Astrocyte (in vitro differentiated cells and primary cell): ENCODE results near the gene EXOC5. TPM values are rescaled to one million over a fixed set of nuclear protein-coding genes. Genes with fewer than 3 reads are reported as not detected.

Source experiments
- DNase-seq: peaks from one replicate; pipeline ENCODE4 v3.0.0-alpha.2; 2010; ENCODE audit warnings: low read depth
- FAIRE-seq: peaks from 2 replicates; lab custom pipeline; 2011; peaks lifted over from hg19 to GRCh38; lab: Jason Lieb, UNC
- H2AFZ ChIP-seq: 2 replicates; pipeline ENCODE4 v1.6.0; 2012; ENCODE audit warnings: low read depth, low read length, inconsistent platforms
- H3K27ac ChIP-seq: 2 replicates; pipeline ENCODE4 v1.5.1; 2011; ENCODE audit warnings: low read depth, low read length, inconsistent platforms
- H3K27me3 ChIP-seq: 2 replicates; pipeline ENCODE4 v1.6.0; 2011; ENCODE audit warnings: low read length, inconsistent platforms; ENCODE audit not compliant: insufficient read depth
- H3K36me3 ChIP-seq: 2 replicates; pipeline ENCODE4 v1.5.1; 2011; ENCODE audit warnings: low read length, inconsistent platforms; ENCODE audit not compliant: insufficient read depth
- H3K4me1 ChIP-seq: 2 replicates; pipeline ENCODE4 v1.5.1; 2011; ENCODE audit warnings: low read length, inconsistent platforms; ENCODE audit not compliant: insufficient read depth
- H3K4me2 ChIP-seq: 2 replicates; pipeline ENCODE4 v1.6.0; 2012; ENCODE audit warnings: low read length, inconsistent platforms
- H3K4me3 ChIP-seq: 2 replicates; pipeline ENCODE4 v1.5.1; 2011; ENCODE audit warnings: low read depth, mild to moderate bottlenecking, low read length, inconsistent platforms; ENCODE audit not compliant: insufficient read depth
- H3K79me2 ChIP-seq: 2 replicates; pipeline ENCODE4 v1.6.0; 2012; ENCODE audit warnings: mild to moderate bottlenecking, low read length, inconsistent platforms; ENCODE audit not compliant: insufficient read depth
- H3K9ac ChIP-seq: 2 replicates; pipeline ENCODE4 v1.6.0; 2012; ENCODE audit warnings: mild to moderate bottlenecking, low read length, inconsistent platforms
- H3K9me3 ChIP-seq: 2 replicates; pipeline ENCODE4 v1.5.1; 2012; ENCODE audit warnings: low read depth, mild to moderate bottlenecking, low read length, inconsistent platforms; ENCODE audit not compliant: insufficient read depth
- H4K20me1 ChIP-seq: 2 replicates; pipeline ENCODE4 v1.6.0; 2012; ENCODE audit warnings: low read length, inconsistent platforms; ENCODE audit not compliant: insufficient read depth
- H3K27ac Mint-ChIP-seq: one replicate; pipeline ENCODE4 v1.8.0; 2021; ENCODE audit warnings: mild to moderate bottlenecking, mixed read lengths; ENCODE audit not compliant: unreplicated experiment
- H3K27me3 Mint-ChIP-seq: one replicate; pipeline ENCODE4 v1.8.0; 2021; ENCODE audit warnings: low read depth, mixed read lengths; ENCODE audit not compliant: unreplicated experiment
- H3K36me3 Mint-ChIP-seq: one replicate; pipeline ENCODE4 v1.8.0; 2021; ENCODE audit warnings: low read depth, mixed read lengths; ENCODE audit not compliant: unreplicated experiment
- H3K4me1 Mint-ChIP-seq: one replicate; pipeline ENCODE4 v1.8.0; 2021; ENCODE audit warnings: low read depth, mixed read lengths; ENCODE audit not compliant: unreplicated experiment
- H3K4me3 Mint-ChIP-seq: one replicate; pipeline ENCODE4 v1.8.0; 2021; ENCODE audit warnings: mild to moderate bottlenecking, moderate library complexity, mixed read lengths; ENCODE audit not compliant: unreplicated experiment
- H3K9me3 Mint-ChIP-seq: one replicate; pipeline ENCODE4 v1.8.0; 2021; ENCODE audit warnings: mild to moderate bottlenecking, mixed read lengths; ENCODE audit not compliant: unreplicated experiment
- CTCF ChIP-seq: IDR thresholded peaks from 2 replicates; pipeline ENCODE4 v1.5.1; 2011; ENCODE audit warnings: low read depth, mild to moderate bottlenecking, inconsistent platforms, low read length, moderate library complexity; ENCODE audit not compliant: insufficient read depth
- EZH2 ChIP-seq: IDR thresholded peaks from 2 replicates; pipeline ENCODE4 v1.6.1; 2012; ENCODE audit warnings: mild to moderate bottlenecking, low read length, inconsistent platforms; ENCODE audit not compliant: insufficient read depth
- total RNA-seq: library from RNA; stranded (reverse); gene quantifications from 2 replicates; pipeline ENCODE4 v1.2.1, GENCODE V29; 2021

EXOC5 gene
- total RNA-seq, 1 donor from 2014 or later = 94.2 TPM

- H3K4me3 ChIP-seq = no peak overlapping the region
- H3K9ac ChIP-seq = no peak overlapping the region
- no peak overlapping the region for H3K27ac ChIP-seq
- no peaks in the 10 kb centered on the region for H3K4me1 ChIP-seq
- H3K27me3 ChIP-seq = peaks cover 5% of the 10 kb centered on the region
- Mint-ChIP-seq H3K27ac (no peak overlapping the region), H3K36me3 (no peaks in the 10 kb centered on the region), H3K27me3 (no peaks in the 10 kb centered on the region), H3K4me1 (no peaks in the 10 kb centered on the region), H3K4me3 (no peak overlapping the region), H3K9me3 (no peaks in the 10 kb centered on the region)
- no peaks in the 10 kb centered on the region for H3K9me3 ChIP-seq
- no peaks in the 10 kb centered on the region for H3K36me3 ChIP-seq
- H4K20me1 ChIP-seq = no peaks in the 10 kb centered on the region
- H3K79me2 ChIP-seq = no peaks in the 10 kb centered on the region
- DNase-seq = no peak
- TF ChIP-seq EZH2 (no peak), CTCF (no peak)
- no peak overlapping the region for H2AFZ ChIP-seq
- no peak overlapping the region for H3K4me2 ChIP-seq
- FAIRE-seq = no peak
Measured at GRCh38 chr14:57314396-57315089, 45.8 kb upstream of the EXOC5 start.

GRCh38 chr14:57302883-57303282 lies 34.2 kb upstream of the EXOC5 start:
- TF ChIP-seq EZH2 (no peak), CTCF (no peak)
- H3K4me3 Mint-ChIP-seq = no peak overlapping the region
- Histone ChIP-seq H3K4me2 (no peak overlapping the region), H3K9ac (no peak overlapping the region), H3K27ac (no peak overlapping the region), H4K20me1 (no peaks in the 10 kb centered on the region), H3K4me1 (no peaks in the 10 kb centered on the region), H3K4me3 (no peak overlapping the region), H3K36me3 (no peaks in the 10 kb centered on the region), H3K27me3 (no peaks in the 10 kb centered on the region), H3K79me2 (no peaks in the 10 kb centered on the region), H2AFZ (no peak overlapping the region), H3K9me3 (no peaks in the 10 kb centered on the region)
- H3K27me3 Mint-ChIP-seq = no peaks in the 10 kb centered on the region
- H3K27ac Mint-ChIP-seq = no peak overlapping the region
- DNase-seq (no peak), FAIRE-seq (no peak)
- H3K36me3 Mint-ChIP-seq = no peaks in the 10 kb centered on the region
- H3K9me3 Mint-ChIP-seq = no peaks in the 10 kb centered on the region
- H3K4me1 Mint-ChIP-seq = no peaks in the 10 kb centered on the region

GRCh38 chr14:57299511-57299910 lies 30.8 kb upstream of the EXOC5 start:
- Histone ChIP-seq H3K4me1 (no peaks in the 10 kb centered on the region), H3K36me3 (no peaks in the 10 kb centered on the region), H3K79me2 (no peaks in the 10 kb centered on the region), H3K4me2 (no peak overlapping the region), H4K20me1 (no peaks in the 10 kb centered on the region), H2AFZ (no peak overlapping the region), H3K9me3 (no peaks in the 10 kb centered on the region), H3K4me3 (no peak overlapping the region), H3K9ac (no peak overlapping the region), H3K27me3 (no peaks in the 10 kb centered on the region), H3K27ac (no peak overlapping the region)
- H3K9me3 Mint-ChIP-seq = no peaks in the 10 kb centered on the region
- DNase-seq = no peak
- no peak for FAIRE-seq
- H3K27me3 Mint-ChIP-seq = no peaks in the 10 kb centered on the region
- H3K4me1 Mint-ChIP-seq = no peaks in the 10 kb centered on the region
- H3K4me3 Mint-ChIP-seq = no peak overlapping the region
- no peak overlapping the region for H3K27ac Mint-ChIP-seq
- TF ChIP-seq EZH2 (no peak), CTCF (no peak)
- no peaks in the 10 kb centered on the region for H3K36me3 Mint-ChIP-seq
